ENCODE data around the gene MGAT1.

GRCh38 chr5:180744253-180744652, 58.4 kb downstream of the MGAT1 start:
- TF ChIP-seq CTCF (conservative IDR thresholded peaks at IDR 0.05; ENCODE audit: low read depth, low read length) = no peak
- TF ChIP-seq EZH2 (IDR thresholded peaks at IDR 0.05; ENCODE audit: low read length, unreplicated experiment) = no peak
- no peak for TF ChIP-seq EZH2phosphoT487 (IDR thresholded peaks at IDR 0.05; ENCODE audit: borderline replicate concordance, low read length)

All from PC-3 (cell line).